Lower leg skin (tissue), 4 donors: ENCODE results near the gene DZIP1. TPM values are rescaled to one million over a fixed set of nuclear protein-coding genes. Genes with fewer than 3 reads are reported as not detected.

Source experiments
- DNase-seq, 2 donors: peaks; one replicate each; pipeline ENCODE4 v3.0.0-alpha.2; 2019; ENCODE audit warnings: low spot score in 2 of 2
- H3K4me3 ChIP-seq: fragments of 200-600 bp; sonication (generic); 2 replicates; pipeline ENCODE4 v1.5.1; 2017; ENCODE audit warnings: mild to moderate bottlenecking, low read depth; ENCODE audit not compliant: poor library complexity, severe bottlenecking
- POLR2A ChIP-seq, 2 donors: fragments of 450-650 bp; IDR thresholded peaks; one replicate each; pipeline ENCODE4 v1.6.1; 2016 to 2017; ENCODE audit warnings: antibody characterized with exemption in 2 of 2, mild to moderate bottlenecking in 1 of 2, moderate library complexity in 1 of 2
- WGBS, 2 donors: methylation state at CpG; one replicate each; pipeline ENCODE4 v1.1.5; 2018; 5-methylcytosine and 5-hydroxymethylcytosine counted together
- intact Hi-C: fragments of 100-400 bp; cut with DNase I; formaldehyde crosslinking; loops from one replicate; pipeline ENCODE4 v1.15.0; 2023; ENCODE audit warnings: low total_unique reads
- total RNA-seq, 4 donors: library from RNA; depleted of rRNA; stranded (reverse); fragments of >200 nt; gene quantifications; one replicate each; pipeline ENCODE4 v1.1.0, GENCODE V29; 2016
- TF ChIP-seq, protein P1 (sequence below), 3 donors: fragments of 450-650 bp; IDR thresholded peaks; one replicate each; pipeline ENCODE4 v1.5.1; 2016; ENCODE audit warnings: antibody characterized with exemption in 3 of 3, mild to moderate bottlenecking in 3 of 3, moderate library complexity in 2 of 3

Gene DZIP1
- total RNA-seq, 4 donors from 2014 or later: 0.42 to 2.7 (median 1.8) TPM

DNA sequence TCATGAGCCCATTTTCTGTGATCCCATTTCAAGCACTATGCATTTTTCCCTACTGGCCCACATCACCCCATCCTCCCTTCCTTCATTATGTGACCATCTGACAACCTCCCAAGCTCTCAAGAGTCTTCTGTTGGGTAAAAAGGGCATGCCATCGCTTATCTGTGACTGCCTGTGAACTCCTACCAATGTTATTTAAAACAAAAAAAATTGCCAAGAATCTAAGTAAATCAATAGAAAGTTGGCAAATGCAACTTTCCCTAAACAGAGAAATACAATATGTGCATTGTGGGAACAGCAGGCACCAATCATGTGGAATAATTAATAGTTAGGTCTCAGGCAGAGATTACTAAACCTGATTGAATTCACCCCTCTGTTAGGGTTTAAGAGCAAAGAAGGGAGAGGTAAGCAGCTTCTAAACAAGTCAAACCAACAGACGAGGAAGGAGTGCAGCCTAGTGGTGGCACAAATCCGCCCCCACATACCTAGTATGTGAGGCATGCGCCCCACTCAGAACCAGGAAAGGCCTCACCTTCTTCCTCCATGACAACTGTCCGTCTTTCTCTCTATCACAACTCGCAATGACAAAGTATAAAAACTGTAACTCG lies 29.8 kb downstream of the DZIP1 start:
- DNase-seq: no peak
- H3K4me3 ChIP-seq: no peak overlapping the region
- TF ChIP-seq, protein P1, sequence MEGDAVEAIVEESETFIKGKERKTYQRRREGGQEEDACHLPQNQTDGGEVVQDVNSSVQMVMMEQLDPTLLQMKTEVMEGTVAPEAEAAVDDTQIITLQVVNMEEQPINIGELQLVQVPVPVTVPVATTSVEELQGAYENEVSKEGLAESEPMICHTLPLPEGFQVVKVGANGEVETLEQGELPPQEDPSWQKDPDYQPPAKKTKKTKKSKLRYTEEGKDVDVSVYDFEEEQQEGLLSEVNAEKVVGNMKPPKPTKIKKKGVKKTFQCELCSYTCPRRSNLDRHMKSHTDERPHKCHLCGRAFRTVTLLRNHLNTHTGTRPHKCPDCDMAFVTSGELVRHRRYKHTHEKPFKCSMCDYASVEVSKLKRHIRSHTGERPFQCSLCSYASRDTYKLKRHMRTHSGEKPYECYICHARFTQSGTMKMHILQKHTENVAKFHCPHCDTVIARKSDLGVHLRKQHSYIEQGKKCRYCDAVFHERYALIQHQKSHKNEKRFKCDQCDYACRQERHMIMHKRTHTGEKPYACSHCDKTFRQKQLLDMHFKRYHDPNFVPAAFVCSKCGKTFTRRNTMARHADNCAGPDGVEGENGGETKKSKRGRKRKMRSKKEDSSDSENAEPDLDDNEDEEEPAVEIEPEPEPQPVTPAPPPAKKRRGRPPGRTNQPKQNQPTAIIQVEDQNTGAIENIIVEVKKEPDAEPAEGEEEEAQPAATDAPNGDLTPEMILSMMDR (IDR thresholded peaks at IDR 0.05): no peak
- no peak for TF ChIP-seq POLR2A (IDR thresholded peaks at IDR 0.05)
- intact Hi-C loops: no loop called here
- WGBS, 2 donors: 81 to 88% methylated on average over 7 of the region's 7 CpGs

DNA sequence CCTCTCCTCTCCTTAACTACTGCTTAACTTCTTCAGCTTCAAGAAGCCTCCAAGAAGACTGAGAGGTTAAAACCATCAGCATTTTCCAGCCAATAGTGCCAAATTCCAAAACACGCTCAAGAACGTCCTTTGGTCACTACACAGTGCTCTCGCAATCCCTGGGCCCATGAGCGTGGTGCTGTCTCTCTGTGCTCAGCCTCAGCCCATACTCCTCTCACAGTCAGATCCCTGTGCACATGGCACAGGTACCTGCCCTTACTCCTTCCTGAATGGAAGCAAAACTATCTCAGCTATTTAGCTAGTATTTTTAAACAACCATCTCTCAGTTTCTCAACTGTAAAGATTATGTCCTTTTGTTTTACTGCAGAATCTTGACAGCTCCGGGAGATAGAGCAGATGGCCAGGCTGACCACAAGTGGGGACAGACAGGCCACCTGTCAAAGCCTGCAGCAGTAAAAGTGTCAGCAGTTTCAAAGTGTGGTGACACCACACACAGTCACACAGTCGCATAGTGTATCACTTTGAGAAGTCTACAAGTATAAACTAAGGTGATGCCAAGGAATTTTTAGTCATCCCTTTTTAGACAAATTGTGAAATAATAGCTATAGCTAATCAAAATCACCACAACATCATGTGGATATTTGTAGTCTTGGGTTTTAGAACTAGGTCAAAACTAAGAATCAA lies 35.7 kb downstream of the DZIP1 start:
- intact Hi-C loops: no loop called here
- no peak overlapping the region for H3K4me3 ChIP-seq
- no peak for DNase-seq
- WGBS, 2 donors: 78% methylated on average over 6 of the region's 6 CpGs
- TF ChIP-seq, protein P1 (IDR thresholded peaks at IDR 0.05): no peak
- TF ChIP-seq POLR2A (IDR thresholded peaks at IDR 0.05): no peak

DNA sequence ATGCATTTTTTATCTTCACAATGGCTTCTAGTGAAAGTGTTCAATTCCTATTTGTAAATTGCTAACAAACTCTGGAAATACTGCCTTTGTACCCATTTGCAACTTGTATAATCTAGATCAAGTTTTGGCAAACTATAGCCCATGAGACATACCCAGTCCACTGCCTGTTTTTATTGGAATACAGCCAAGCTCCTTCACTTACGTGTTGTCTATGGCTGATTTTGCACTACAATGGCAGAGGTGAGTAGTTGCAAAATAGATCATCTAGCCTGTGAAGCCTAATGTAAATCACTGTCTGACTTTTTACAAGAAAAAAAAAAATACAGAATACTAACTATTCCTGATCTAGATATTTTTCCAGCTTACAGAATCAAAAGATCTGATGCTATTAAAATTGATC lies 37.1 kb downstream of the DZIP1 start:
- no peak for DNase-seq
- TF ChIP-seq, protein P1 (IDR thresholded peaks at IDR 0.05): no peak
- TF ChIP-seq POLR2A (IDR thresholded peaks at IDR 0.05): no peak
- H3K4me3 ChIP-seq: no peak overlapping the region
- 13 to 38% methylated on average over 1 of the region's 1 CpG for WGBS, 2 donors
- intact Hi-C loops: no loop called here

DNA sequence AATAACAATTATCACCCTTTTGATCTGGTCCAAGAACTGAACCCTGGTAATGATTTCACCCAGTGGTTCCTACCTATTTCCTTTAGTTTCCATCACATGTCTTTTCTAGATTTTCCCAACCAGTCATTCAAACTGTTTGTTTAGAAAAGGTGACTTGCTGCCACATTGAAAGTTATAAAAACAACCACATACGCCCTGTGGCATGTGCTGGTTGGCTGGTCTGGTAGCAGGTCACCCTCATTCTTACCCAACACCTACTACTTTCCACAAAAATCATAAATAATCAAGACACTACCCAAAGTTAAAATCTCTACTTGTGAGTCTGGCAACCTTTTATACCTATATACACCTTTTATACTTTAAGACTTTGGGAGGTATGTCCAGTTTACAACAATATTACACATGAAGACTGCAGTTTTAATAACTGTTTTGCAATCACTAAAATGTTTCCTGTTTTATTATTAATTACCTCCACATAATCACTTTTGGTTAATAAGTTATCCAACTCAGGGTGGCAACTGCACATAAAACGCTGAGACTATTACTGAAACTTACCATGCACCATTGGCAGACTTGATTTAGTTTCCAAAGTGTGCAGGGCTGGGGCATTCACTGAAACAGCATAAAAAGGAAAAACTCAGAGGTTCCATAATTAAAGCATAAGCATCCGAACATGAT lies 38.9 kb downstream of the DZIP1 start:
- no peak for DNase-seq
- H3K4me3 ChIP-seq: no peak overlapping the region
- WGBS, 2 donors: 80 to 81% methylated on average over 3 of the region's 3 CpGs
- TF ChIP-seq, protein P1 (IDR thresholded peaks at IDR 0.05): no peak
- no peak for TF ChIP-seq POLR2A (IDR thresholded peaks at IDR 0.05)
- intact Hi-C loops: no loop called here

DNA sequence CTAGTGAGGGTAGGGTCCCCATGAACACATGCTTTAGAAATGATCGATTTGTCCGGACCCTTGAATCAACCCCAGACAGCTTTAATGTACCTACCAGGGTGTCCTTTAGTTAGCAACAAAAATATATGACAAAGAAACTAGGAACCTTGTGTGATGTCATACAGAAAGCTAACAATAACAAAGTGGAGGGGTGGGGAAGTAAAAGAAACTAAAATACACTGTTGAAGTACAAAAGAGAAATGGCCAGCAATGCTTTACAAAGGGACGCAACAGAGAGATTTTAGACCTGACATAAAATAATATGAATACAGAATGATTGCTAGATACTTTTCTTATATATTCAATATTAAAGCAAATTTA lies 40.0 kb downstream of the DZIP1 start:
- TF ChIP-seq, protein P1 (IDR thresholded peaks at IDR 0.05): no peak
- TF ChIP-seq POLR2A (IDR thresholded peaks at IDR 0.05): no peak
- 86 to 89% methylated on average over 3 of the region's 3 CpGs for WGBS, 2 donors
- no peak overlapping the region for H3K4me3 ChIP-seq
- no peak for DNase-seq
- intact Hi-C loops: no loop called here
